GM12891 (cell line): Measurements from ENCODE around the gene CPAMD8.

ENCODE experiments used
- POLR2A ChIP-seq: IDR thresholded peaks from 2 replicates; pipeline ENCODE4 v1.6.1; 2011; ENCODE audit warnings: low read depth, low read length, control low read depth
- POLR2AphosphoS5 ChIP-seq: IDR thresholded peaks from 2 replicates; pipeline ENCODE4 v1.6.1; 2011; ENCODE audit warnings: low read depth, low read length, control low read depth

DNA sequence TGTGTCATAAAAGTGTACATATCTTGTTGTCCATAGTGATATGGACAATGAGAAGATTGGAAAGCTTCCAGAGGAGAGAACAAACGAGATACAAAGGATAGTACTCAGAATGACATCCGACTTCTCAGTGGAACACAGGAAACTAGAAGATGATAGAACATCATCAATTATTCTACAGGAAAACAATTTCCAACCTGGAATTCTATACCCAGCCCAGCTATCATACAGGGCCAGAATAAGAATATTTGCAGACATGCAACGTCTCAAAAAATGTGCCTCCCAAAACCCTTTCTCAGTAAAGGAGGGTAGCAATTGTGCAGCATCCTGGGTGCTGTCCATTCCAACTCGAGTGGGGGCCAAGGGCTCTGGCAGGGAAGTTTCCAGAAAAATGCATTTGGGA, 113.8 kb downstream of the CPAMD8 start:
- TF ChIP-seq POLR2AphosphoS5 (no peak), POLR2A (no peak)
